HepG2 (cell line): ENCODE results near the gene VPS18. TPM values are rescaled to one million over a fixed set of nuclear protein-coding genes. Genes with fewer than 3 reads are reported as not detected.
A peak's percentile ranks its signal among the peaks of the same experiment; 100 is the strongest.

Source experiments
- ADNP ChIP-seq: sonication (generic); formaldehyde crosslinking; IDR thresholded peaks from 2 replicates; pipeline ENCODE4 v1.4.0; 2020; ENCODE audit warnings: missing genetic modification reagents
- ARNTL ChIP-seq: sonication (generic); formaldehyde crosslinking; IDR thresholded peaks from 2 replicates; pipeline ENCODE4 v1.4.0; 2020; ENCODE audit warnings: mild to moderate bottlenecking, missing genetic modification reagents
- ELF3 ChIP-seq: IDR thresholded peaks from 2 replicates; pipeline ENCODE4 v1.6.1; 2016; ENCODE audit warnings: missing genetic modification reagents, missing compliant biosample characterization
- FOSL1 ChIP-seq: sonication (generic); formaldehyde crosslinking; IDR thresholded peaks from 2 replicates; pipeline ENCODE4 v1.9.0; 2021; ENCODE audit warnings: missing genetic modification reagents, borderline replicate concordance
- FOXC1 ChIP-seq: sonication (generic); formaldehyde crosslinking; IDR thresholded peaks from 2 replicates; pipeline ENCODE4 v1.8.0; 2022; ENCODE audit warnings: mild to moderate bottlenecking, missing genetic modification reagents, borderline replicate concordance
- KIAA2018 ChIP-seq: sonication (generic); formaldehyde crosslinking; IDR thresholded peaks from 2 replicates; pipeline ENCODE4 v1.5.0; 2020; ENCODE audit warnings: mild to moderate bottlenecking, missing genetic modification reagents, borderline replicate concordance
- SNAI1 ChIP-seq: sonication (generic); formaldehyde crosslinking; IDR thresholded peaks from 2 replicates; pipeline ENCODE4 v1.5.0; 2020; ENCODE audit warnings: mild to moderate bottlenecking, missing genetic modification reagents, borderline replicate concordance
- SOX13 ChIP-seq, 3 experiments: fragments of 450-650 bp in 1 of 3; sonication (generic) in 1 of 3; formaldehyde crosslinking in 1 of 3; IDR thresholded peaks in 2 of 3; conservative IDR thresholded peaks in 1 of 3; 2 replicates each; pipeline versions ENCODE4 v1.5.0 to v1.6.1; 2016 to 2020; ENCODE audit warnings: antibody characterized with exemption in 1 of 3, mild to moderate bottlenecking in 1 of 3, missing compliant biosample characterization in 1 of 3, missing genetic modification reagents in 1 of 3, moderate library complexity in 1 of 3
- TFAP4 ChIP-seq: sonication (generic); IDR thresholded peaks from 2 replicates; pipeline ENCODE4 v1.6.1; 2016; ENCODE audit warnings: low read depth, borderline replicate concordance
- ZFX ChIP-seq: sonication (generic); formaldehyde crosslinking; IDR thresholded peaks from 2 replicates; pipeline ENCODE4 v1.4.0; 2020; ENCODE audit warnings: mild to moderate bottlenecking, low read depth, missing genetic modification reagents, moderate library complexity
- ZNF772 ChIP-seq: sonication (generic); formaldehyde crosslinking; IDR thresholded peaks from 2 replicates; pipeline ENCODE4 v1.5.0; 2020; ENCODE audit warnings: mild to moderate bottlenecking, missing genetic modification reagents
- polyA plus RNA-seq, 8 experiments: library from polyadenylated mRNA; depleted of rRNA in 3 of 8; stranded (reverse) in 7 of 8; unstranded in 1 of 8; fragments of >200 nt; fragmentation: Illumina TruSeq in 4 of 8; extraction: Trizol in 4 of 8; gene quantifications; 2 replicates each; pipeline versions ENCODE4 v1.2.1 to v1.2.3, GENCODE V29; 2011 to 2016; ENCODE audit warnings: low read depth in 4 of 8, missing spikeins in 1 of 8, mixed read lengths in 1 of 8; ENCODE audit not compliant: insufficient read depth in 1 of 8
- total RNA-seq, 5 experiments: library from RNA; depleted of rRNA; stranded (reverse); fragments of >200 nt; fragmentation: Illumina TruSeq; extraction: Trizol; gene quantifications; 2 replicates each; pipeline ENCODE4 v1.2.3, GENCODE V29; 2016; ENCODE audit warnings: low read depth in 1 of 5
- TF ChIP-seq, protein P1 (sequence below): IDR thresholded peaks from 2 replicates; pipeline ENCODE4 v1.6.1; 2016; ENCODE audit warnings: low read depth
- TF ChIP-seq, protein P2 (sequence below): sonication (generic); formaldehyde crosslinking; IDR thresholded peaks from 2 replicates; pipeline ENCODE4 v1.4.0; 2020; ENCODE audit warnings: missing genetic modification reagents

Gene VPS18
- total and polyA plus RNA-seq, 2 of the 13 experiments (the other 11 are each of a cell fraction or from before 2014, with no cell fraction given) = 5.8 to 17.0 TPM

DNA sequence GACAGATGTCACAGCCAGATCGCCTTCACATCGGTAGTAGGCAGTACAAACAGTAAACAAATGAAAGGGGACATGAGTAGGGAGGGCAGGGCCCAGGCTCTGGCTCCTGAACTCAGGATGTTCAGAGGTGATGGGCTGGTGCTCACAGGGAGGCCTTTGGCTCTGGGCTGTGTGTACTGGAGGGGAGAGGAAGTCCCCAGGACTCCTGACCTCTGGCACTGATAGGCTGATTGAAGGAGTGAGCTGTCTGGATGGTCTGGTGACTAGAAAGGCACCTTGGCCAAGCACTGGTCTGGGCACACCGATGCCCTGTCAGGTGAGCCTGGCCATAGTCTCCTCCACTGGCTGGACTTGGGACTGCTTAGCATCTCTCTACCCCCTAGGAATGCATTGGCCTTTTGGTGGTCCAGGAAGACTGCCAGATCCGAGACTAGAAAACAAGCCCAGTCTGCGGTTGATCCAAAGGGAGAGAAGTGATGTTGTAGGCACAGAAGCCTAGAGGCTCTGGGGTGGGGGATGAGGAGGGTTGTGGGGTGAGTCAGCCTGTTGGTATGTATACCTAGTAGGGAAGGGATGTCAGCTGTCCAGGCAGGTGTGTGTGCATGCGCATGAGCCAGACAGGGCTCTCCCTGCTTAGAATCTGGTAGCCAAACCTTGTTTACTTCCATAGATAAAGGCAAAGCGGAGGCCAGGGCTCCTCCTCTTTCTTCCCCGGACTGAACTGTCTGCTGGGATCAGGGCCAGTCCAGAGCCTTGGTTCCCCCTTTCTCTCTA lies 48.6 kb upstream of the VPS18 start (continued):
- no peak for TF ChIP-seq SOX13 (IDR thresholded peaks at IDR 0.05)
- peak in 1 of 2 experiments; percentile 24; a peak in 1 of 4 replicates for TF ChIP-seq SOX13 (CRISPR knock-in tag; conservative IDR thresholded peaks at IDR 0.05 in 1 of 2, IDR thresholded peaks at IDR 0.05 in 1 of 2)
- TF ChIP-seq SNAI1 (CRISPR knock-in tag) = no peak
- no peak for TF ChIP-seq ADNP (CRISPR knock-in tag)
- TF ChIP-seq FOSL1 (CRISPR knock-in tag) = peak; percentile 79
- TF ChIP-seq, protein P1, sequence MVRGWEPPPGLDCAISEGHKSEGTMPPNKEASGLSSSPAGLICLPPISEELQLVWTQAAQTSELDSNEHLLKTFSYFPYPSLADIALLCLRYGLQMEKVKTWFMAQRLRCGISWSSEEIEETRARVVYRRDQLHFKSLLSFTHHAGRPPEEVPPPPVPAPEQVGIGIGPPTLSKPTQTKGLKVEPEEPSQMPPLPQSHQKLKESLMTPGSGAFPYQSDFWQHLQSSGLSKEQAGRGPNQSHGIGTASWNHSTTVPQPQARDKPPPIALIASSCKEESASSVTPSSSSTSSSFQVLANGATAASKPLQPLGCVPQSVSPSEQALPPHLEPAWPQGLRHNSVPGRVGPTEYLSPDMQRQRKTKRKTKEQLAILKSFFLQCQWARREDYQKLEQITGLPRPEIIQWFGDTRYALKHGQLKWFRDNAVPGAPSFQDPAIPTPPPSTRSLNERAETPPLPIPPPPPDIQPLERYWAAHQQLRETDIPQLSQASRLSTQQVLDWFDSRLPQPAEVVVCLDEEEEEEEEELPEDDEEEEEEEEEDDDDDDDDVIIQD (CRISPR knock-in tag) = no peak
- TF ChIP-seq FOXC1 (CRISPR knock-in tag) = no peak
- TF ChIP-seq ARNTL = 0 out of 2 replicates have a peak, but pooled peaks have one; percentile 28
- TF ChIP-seq ZFX (CRISPR knock-in tag) = peak; percentile 36; the same call in 1 of the 2 replicates
- no peak for TF ChIP-seq ZNF772 (CRISPR knock-in tag)
- no peak for TF ChIP-seq KIAA2018 (CRISPR knock-in tag)
- TF ChIP-seq, protein P2, sequence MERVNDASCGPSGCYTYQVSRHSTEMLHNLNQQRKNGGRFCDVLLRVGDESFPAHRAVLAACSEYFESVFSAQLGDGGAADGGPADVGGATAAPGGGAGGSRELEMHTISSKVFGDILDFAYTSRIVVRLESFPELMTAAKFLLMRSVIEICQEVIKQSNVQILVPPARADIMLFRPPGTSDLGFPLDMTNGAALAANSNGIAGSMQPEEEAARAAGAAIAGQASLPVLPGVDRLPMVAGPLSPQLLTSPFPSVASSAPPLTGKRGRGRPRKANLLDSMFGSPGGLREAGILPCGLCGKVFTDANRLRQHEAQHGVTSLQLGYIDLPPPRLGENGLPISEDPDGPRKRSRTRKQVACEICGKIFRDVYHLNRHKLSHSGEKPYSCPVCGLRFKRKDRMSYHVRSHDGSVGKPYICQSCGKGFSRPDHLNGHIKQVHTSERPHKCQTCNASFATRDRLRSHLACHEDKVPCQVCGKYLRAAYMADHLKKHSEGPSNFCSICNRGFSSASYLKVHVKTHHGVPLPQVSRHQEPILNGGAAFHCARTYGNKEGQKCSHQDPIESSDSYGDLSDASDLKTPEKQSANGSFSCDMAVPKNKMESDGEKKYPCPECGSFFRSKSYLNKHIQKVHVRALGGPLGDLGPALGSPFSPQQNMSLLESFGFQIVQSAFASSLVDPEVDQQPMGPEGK (CRISPR knock-in tag) = no peak
- TF ChIP-seq ELF3 (CRISPR knock-in tag) = no peak
- peak; percentile 88; the same call in 1 of the 2 replicates for TF ChIP-seq TFAP4
